ENCODE results near the gene SPRN.
"Not testable (repeated sequence)": the region's sequence is repeated elsewhere in the genome, so short reads cannot be mapped to it uniquely, and the experiment has no call there.

Gene SPRN

GRCh38 chr10:133456041-133456951, 31.9 kb upstream of the SPRN start:
- DNase-seq (ENCODE audit: low spot score): no peak

GRCh38 chr10:133455611-133456031, 31.2 kb upstream of the SPRN start:
- DNase-seq (ENCODE audit: low spot score): no peak

- no peak for DNase-seq (ENCODE audit: low spot score)
Observed at GRCh38 chr10:133455196-133455595, 30.8 kb upstream of the SPRN start.

GRCh38 chr10:133454204-133454893, 29.9 kb upstream of the SPRN start:
- DNase-seq (ENCODE audit: low spot score): no peak

GRCh38 chr10:133453516-133454203, 29.2 kb upstream of the SPRN start, which contains the start of gene SCART1:
SCART1 (plus strand) TSS chr10:133453945; CDS start chr10:133453998, 53 bp downstream.
- peak; percentile 18 for DNase-seq (ENCODE audit: low spot score)

GRCh38 chr10:133452453-133452852, 28.0 kb upstream of the SPRN start:
- no peak for DNase-seq (ENCODE audit: low spot score)

GRCh38 chr10:133451346-133451745, 26.9 kb upstream of the SPRN start:
- no peak for DNase-seq (ENCODE audit: low spot score)

GRCh38 chr10:133448120-133448519, 23.7 kb upstream of the SPRN start:
- no peak for DNase-seq (ENCODE audit: low spot score)

- DNase-seq (ENCODE audit: low spot score): no peak
Observed at GRCh38 chr10:133446979-133447378, 22.6 kb upstream of the SPRN start.

- no peak for DNase-seq (ENCODE audit: low spot score)
Observed at GRCh38 chr10:133445751-133446708, 21.6 kb upstream of the SPRN start.

GRCh38 chr10:133445268-133445732, 20.9 kb upstream of the SPRN start:
- DNase-seq (ENCODE audit: low spot score): no peak

GRCh38 chr10:133444342-133445267, 20.2 kb upstream of the SPRN start:
- DNase-seq (ENCODE audit: low spot score): no peak

- no peak for DNase-seq (ENCODE audit: low spot score)
Observed at GRCh38 chr10:133442967-133443924, 18.8 kb upstream of the SPRN start.

- peak; percentile 35 for DNase-seq (ENCODE audit: low spot score)
Observed at GRCh38 chr10:133442191-133442966, 18.0 kb upstream of the SPRN start.

GRCh38 chr10:133441780-133442179, 17.4 kb upstream of the SPRN start:
- DNase-seq (ENCODE audit: low spot score): no peak

GRCh38 chr10:133441356-133441755, 16.9 kb upstream of the SPRN start:
- not testable (repeated sequence) for DNase-seq (ENCODE audit: low spot score)

- no peak for DNase-seq (ENCODE audit: low spot score)
Observed at GRCh38 chr10:133440633-133441285, 16.3 kb upstream of the SPRN start.

Measured in CD4-positive, alpha-beta T cell treated with Interleukin-15 for 4 hours (primary cell).